M059J (cell line): ENCODE results near the gene LMO7. TPM values are rescaled to one million over a fixed set of nuclear protein-coding genes. Genes with fewer than 3 reads are reported as not detected.
A peak's percentile ranks its signal among the peaks of the same experiment; 100 is the strongest.
"Not testable (repeated sequence)": the region's sequence is repeated elsewhere in the genome, so short reads cannot be mapped to it uniquely, and the experiment has no call there.

Source experiments
- DNase-seq: peaks from one replicate; pipeline ENCODE4 v3.0.0-alpha.2; 2012; ENCODE audit warnings: low read depth
- total RNA-seq: library from RNA; depleted of rRNA; stranded (reverse); fragments of >200 nt; shearing (Covaris generic); gene quantifications from 2 replicates; pipeline ENCODE4 v1.2.3, GENCODE V29; 2014

LMO7 gene
- total RNA-seq, 1 experiment from 2014 or later, result 109 TPM

- DNase-seq, result peak; percentile 82
Measured at GRCh38 chr13:75771818-75772217, 135.7 kb downstream of the LMO7 start.

GRCh38 chr13:75774176-75774575 lies 138.0 kb downstream of the LMO7 start:
- no peak for DNase-seq

- no peak for DNase-seq
Measured at GRCh38 chr13:75776550-75776949, 140.4 kb downstream of the LMO7 start.

GRCh38 chr13:75779393-75779792 lies 143.3 kb downstream of the LMO7 start:
- DNase-seq, result no peak

- not testable (repeated sequence) for DNase-seq
Measured at GRCh38 chr13:75780103-75780502, 144.0 kb downstream of the LMO7 start.

- DNase-seq, result no peak
Measured at GRCh38 chr13:75782985-75783384, 146.9 kb downstream of the LMO7 start.

- DNase-seq, result no peak
Measured at GRCh38 chr13:75784003-75784402, 147.9 kb downstream of the LMO7 start.

GRCh38 chr13:75785130-75785529 lies 149.0 kb downstream of the LMO7 start:
- DNase-seq, result no peak

- DNase-seq, result peak; percentile 58
Measured at GRCh38 chr13:75787249-75787928, 151.3 kb downstream of the LMO7 start.

GRCh38 chr13:75788481-75788981 lies 152.4 kb downstream of the LMO7 start:
- peak; percentile 43 for DNase-seq

- DNase-seq, result no peak
Measured at GRCh38 chr13:75789451-75790197, 153.5 kb downstream of the LMO7 start.

- no peak for DNase-seq
Measured at GRCh38 chr13:75790198-75790970, 154.3 kb downstream of the LMO7 start.

- DNase-seq, result peak; percentile 36
Measured at GRCh38 chr13:75792526-75793187, 156.5 kb downstream of the LMO7 start.

- DNase-seq, result not testable (repeated sequence)
Measured at GRCh38 chr13:75793188-75793567, 157.0 kb downstream of the LMO7 start.

- DNase-seq, result no peak
Measured at GRCh38 chr13:75794663-75795062, 158.5 kb downstream of the LMO7 start.

- DNase-seq, result no peak
Measured at GRCh38 chr13:75795274-75795673, 159.1 kb downstream of the LMO7 start.

- peak; percentile 34 for DNase-seq
Measured at GRCh38 chr13:75796825-75797224, 160.7 kb downstream of the LMO7 start.

- no peak for DNase-seq
Measured at GRCh38 chr13:75797239-75797638, 161.1 kb downstream of the LMO7 start.

GRCh38 chr13:75797719-75798118 lies 161.6 kb downstream of the LMO7 start:
- DNase-seq, result no peak

- DNase-seq, result peak; percentile 82
Measured at GRCh38 chr13:75798353-75799255, 162.5 kb downstream of the LMO7 start.

GRCh38 chr13:75800545-75800944 lies 164.4 kb downstream of the LMO7 start:
- no peak for DNase-seq
